ENCODE data around the gene COX19. TPM values are rescaled to one million over a fixed set of nuclear protein-coding genes. Genes with fewer than 3 reads are reported as not detected.
"Not testable (repeated sequence)": the region's sequence is repeated elsewhere in the genome, so short reads cannot be mapped to it uniquely, and the experiment has no call there.

Gene COX19
- total RNA-seq, 1 experiment from 2014 or later, result 11.5 TPM

GRCh38 chr7:1011297-1012003 lies 36.1 kb upstream of the COX19 start:
- DNase-seq (ENCODE audit: low read depth), result no peak

DNA sequence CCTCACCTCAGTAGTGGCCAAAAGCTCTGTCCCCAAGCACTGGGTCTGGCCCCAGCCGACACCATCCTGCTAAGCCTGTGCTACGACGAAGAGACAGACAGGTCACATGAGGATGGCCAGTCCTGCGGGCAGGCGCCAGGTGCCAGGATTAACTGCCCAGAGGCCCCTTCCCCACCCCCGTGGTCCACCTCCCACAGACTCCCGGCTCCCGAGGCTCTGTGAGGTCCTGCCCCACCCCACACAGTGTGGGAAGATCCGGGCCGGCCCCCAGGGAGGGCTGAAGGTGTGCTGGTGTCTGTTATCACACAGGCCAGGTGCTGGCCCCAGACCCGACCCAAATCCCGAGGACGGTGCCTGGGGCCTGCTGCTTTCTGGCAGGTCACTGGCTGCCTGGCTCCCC lies 34.9 kb upstream of the COX19 start:
- no peak for DNase-seq (ENCODE audit: low read depth)

DNA sequence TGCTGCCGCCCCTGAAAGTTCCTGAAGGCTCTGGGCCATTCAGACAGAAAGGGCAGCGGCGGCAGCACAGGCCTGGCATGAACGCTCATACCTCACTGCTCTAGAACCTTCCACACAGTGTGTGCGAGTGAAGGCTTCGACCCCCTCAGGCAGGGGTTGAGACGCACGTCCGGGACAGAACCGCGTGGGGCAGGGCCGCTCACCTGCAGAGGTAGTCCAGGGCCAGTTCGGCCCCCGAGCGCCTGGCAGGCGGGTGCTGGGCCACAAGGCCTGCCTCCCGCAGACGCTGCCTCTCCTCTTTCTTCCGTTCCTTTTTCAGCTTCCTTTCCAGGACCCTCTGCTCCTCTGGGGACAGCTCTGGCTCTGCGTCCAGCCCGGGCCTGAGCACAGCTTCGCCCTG lies 34.4 kb upstream of the COX19 start:
- DNase-seq (ENCODE audit: low read depth), result no peak

- no peak for DNase-seq (ENCODE audit: low read depth)
Measured at GRCh38 chr7:1008733-1009363, 33.5 kb upstream of the COX19 start.

DNA sequence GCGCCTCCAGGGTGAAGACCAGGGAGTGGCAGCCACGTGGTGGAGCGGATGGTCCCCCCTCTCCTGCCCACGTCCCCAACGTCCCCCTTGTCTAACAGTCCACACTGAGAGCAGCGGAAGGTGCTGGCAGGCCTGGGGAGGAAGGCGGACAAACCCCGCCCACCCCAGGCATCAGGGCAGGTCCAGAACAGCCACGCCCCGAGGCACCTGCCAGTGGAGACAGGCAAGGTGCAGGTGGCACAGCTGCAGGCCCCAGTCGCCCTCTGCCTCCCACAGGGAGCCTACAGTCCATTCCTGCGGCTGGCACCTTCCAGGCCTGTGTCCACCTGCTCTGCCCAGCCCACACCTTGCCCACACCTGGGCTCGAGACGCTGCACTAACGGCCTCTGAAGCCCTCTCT lies 32.6 kb upstream of the COX19 start:
- DNase-seq (ENCODE audit: low read depth), result no peak

DNA sequence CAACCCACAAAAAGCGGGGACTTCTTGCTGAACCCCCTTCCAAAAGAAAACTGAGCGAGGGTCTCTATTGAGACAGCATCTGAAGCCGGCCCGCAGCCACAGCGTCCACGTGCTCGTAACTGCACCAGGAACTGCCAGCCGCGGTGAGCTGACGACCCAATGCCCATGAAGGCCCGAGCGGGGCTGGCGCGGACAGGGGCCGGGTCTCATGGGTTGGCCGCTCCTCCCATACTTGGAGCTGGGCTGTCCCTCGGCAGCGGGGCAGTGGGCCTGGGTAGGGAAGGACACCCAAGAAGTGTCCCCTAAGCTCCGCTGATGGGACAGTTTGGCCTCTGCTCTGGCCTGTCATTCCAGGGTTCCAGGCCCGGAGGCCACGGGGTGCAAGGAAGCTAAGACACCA lies 30.0 kb upstream of the COX19 start:
- DNase-seq (ENCODE audit: low read depth), result no peak

DNA sequence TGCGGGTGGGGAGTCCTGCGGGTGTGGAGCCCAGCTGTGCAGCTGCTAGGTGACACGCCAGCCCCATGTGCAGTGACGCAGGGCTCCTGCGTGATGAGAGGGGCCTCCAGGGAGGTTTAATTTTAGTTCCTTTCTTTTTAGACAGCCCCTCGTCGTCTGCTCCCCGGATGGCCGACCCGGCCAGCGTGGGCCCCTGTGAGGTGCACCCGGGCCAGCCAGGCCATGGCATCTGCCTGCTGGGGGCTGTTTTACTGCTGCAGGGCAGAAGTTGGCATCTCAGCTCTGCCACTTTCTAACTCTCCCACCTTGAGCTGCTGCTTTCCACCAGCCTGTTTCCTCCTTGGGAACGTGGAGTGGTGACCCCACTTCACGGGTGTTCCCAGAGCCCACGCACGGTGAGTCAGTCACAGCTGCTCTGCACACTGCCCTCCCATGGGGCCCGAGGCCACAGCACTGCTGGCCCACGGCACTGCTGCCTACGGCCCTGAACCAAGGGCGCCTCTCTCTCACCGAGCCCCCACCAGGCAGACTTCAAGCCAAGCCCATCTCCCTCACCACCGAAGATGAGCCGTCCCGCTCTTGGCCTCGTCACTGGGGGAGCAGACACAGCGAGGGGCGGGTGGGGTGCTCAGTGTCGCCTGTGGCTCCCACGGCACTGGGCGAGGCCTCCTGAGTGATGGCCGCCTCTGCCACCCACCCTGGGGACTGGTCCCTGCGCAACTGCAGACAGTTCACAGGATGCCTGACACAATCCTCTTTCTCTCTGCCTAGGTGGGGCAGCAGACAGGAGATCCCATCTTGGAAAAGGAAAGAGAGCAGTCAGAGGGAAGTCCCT lies 28.9 kb upstream of the COX19 start:
- DNase-seq (ENCODE audit: low read depth), result no peak

DNA sequence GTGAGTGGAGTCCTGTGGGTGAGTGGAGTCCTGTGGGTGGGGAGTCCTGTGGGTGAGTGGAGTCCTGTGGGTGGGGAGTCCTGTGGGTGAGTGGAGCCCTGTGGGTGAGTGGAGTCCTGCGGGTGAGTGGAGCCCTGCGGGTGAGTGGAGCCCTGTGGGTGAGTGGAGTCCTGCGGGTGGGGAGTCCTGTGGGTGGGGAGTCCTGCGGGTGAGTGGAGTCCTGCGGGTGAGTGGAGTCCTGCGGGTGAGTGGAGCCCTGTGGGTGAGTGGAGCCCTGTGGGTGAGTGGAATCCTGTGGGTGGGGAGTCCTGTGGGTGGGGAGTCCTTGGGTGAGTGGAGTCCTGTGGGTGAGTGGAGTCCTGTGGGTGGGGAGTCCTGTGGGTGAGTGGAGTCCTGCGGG lies 27.1 kb upstream of the COX19 start:
- not testable (repeated sequence) for DNase-seq (ENCODE audit: low read depth)

DNA sequence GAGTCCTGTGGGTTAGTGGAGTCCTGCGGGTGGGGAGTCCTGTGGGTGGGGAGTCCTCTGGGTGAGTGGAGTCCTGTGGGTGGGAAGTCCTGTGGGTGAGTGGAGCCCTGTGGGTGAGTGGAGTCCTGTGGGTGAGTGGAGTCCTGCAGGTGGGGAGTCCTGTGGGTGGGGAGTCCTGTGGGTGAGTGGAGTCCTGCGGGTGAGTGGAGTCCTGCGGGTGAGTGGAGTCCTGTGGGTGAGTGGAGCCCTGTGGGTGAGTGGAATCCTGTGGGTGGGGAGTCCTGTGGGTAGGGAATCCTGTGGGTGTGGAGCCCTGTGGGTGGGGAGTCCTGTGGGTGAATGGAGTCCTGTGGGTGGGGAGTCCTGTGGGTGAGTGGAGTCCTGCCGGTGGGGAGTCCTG lies 26.7 kb upstream of the COX19 start:
- DNase-seq (ENCODE audit: low read depth), result not testable (repeated sequence)

DNA sequence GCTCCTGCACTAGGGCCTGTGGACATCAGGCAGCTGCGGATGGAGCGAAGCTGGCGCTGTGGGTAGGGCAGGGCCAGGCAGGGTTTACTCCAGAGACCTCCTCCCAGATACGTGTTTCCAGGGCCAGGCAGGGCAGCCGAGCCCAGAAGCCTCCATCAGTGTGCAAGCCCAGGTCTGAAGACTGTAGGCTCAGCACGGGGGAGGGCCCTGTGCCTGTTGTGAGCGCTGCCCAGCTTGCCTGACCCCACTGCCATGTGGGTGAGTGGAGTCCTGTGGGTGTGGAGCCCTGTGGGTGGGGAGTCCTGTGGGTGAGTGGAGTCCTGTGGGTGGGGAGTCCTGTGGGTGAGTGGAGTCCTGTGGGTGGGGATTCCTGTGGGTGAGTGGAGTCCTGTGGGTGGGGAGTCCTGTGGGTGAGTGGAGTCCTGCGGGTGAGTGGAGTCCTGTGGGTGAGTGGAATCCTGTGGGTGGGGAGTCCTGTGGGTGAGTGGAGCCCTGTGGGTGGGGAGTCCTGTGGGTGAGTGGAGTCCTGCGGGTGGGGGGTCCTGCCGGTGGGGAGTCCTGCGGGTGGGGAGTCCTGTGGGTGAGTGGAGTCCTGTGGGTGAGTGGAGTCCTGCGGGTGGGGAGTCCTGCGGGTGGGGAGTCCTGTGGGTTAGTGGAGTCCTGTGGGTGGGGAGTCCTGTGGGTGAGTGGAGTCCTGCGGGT lies 25.9 kb upstream of the COX19 start:
- not testable (repeated sequence) for DNase-seq (ENCODE audit: low read depth)

- DNase-seq (ENCODE audit: low read depth), result no peak
Measured at GRCh38 chr7:999941-1000935, 24.9 kb upstream of the COX19 start.

- no peak for DNase-seq (ENCODE audit: low read depth)
Measured at GRCh38 chr7:999149-999879, 24.0 kb upstream of the COX19 start.

- no peak for DNase-seq (ENCODE audit: low read depth)
Measured at GRCh38 chr7:997404-998395, 22.4 kb upstream of the COX19 start.

- DNase-seq (ENCODE audit: low read depth), result no peak
Measured at GRCh38 chr7:996079-996872, 20.9 kb upstream of the COX19 start.

- DNase-seq (ENCODE audit: low read depth), result no peak
Measured at GRCh38 chr7:995571-995970, 20.2 kb upstream of the COX19 start.

- DNase-seq (ENCODE audit: low read depth), result no peak
Measured at GRCh38 chr7:994592-995308, 19.4 kb upstream of the COX19 start.
